GM12878 (cell line): Measurements from ENCODE around the gene GAS2L2. TPM values are rescaled to one million over a fixed set of nuclear protein-coding genes. Genes with fewer than 3 reads are reported as not detected.

Source experiments
- ATAC-seq: fragments of 200-7000 bp; cut with Tn5 transposase; 3 replicates; pipeline ENCODE4 v1.9.1; 2020; ENCODE audit warnings: mild to moderate bottlenecking, moderate library complexity
- BruUV-seq: library from RNA; stranded (reverse); fragments of 400-500 nt; replicated peaks from 2 replicates; lab custom pipeline; 2021; lab: Mats Ljungman, UMichigan
- CTCF ChIA-PET: fragments of 300-600 bp; sonication (Branson Sonifier 250); formaldehyde crosslinking; extraction: SDS; loops from one replicate; lab custom pipeline; 2021; ENCODE audit warnings: inconsistent platforms; lab: Yijun Ruan, JAX
- POLR2A ChIA-PET: fragments of 350-600 bp; formaldehyde crosslinking; extraction: SDS; loops from one replicate; lab custom pipeline; 2021; ENCODE audit warnings: inconsistent platforms; lab: Charles Lee
- RAD21 ChIA-PET: fragments of 300-600 bp; sonication (Branson Sonifier 250); formaldehyde crosslinking; loops from one replicate; lab custom pipeline; 2023; ENCODE audit warnings: antibody characterized with exemption; ENCODE audit not compliant: unreplicated experiment; lab: Charles Lee
- SMC1A ChIA-PET: fragments of 300-600 bp; sonication (Branson Sonifier 250); formaldehyde crosslinking; loops from one replicate; lab custom pipeline; 2023; ENCODE audit not compliant: unreplicated experiment, uncharacterized antibody; lab: Charles Lee
- DNase-seq: peaks from one replicate; pipeline ENCODE4 v3.0.0-alpha.2; 2011; ENCODE audit warnings: low read depth, low spot score
- FAIRE-seq: peaks from 3 replicates; lab custom pipeline; 2011; peaks lifted over from hg19 to GRCh38; lab: Jason Lieb, UNC
- H2AFZ ChIP-seq: 2 replicates; pipeline ENCODE4 v1.6.0; 2011; ENCODE audit warnings: low read depth, low read length, control low read depth; ENCODE audit not compliant: control insufficient read depth
- H3K27ac ChIP-seq: 2 replicates; pipeline ENCODE4 v1.5.1; 2011; ENCODE audit warnings: control low read depth; ENCODE audit not compliant: control insufficient read depth, insufficient read depth
- H3K27me3 ChIP-seq, 2 experiments: replicated peaks in 1 of 2; 2 replicates each; pipeline versions ENCODE4 v1.6.0 to v1.6.1; 2011; ENCODE audit warnings: low read length in 1 of 2; ENCODE audit not compliant: control insufficient read depth in 2 of 2, insufficient read depth in 2 of 2
- H3K36me3 ChIP-seq, 2 experiments: 2 replicates each; pipeline ENCODE4 v1.5.1; 2011; ENCODE audit warnings: low read length in 1 of 2; ENCODE audit not compliant: control insufficient read depth in 2 of 2, insufficient read depth in 2 of 2
- H3K4me1 ChIP-seq: 2 replicates; pipeline ENCODE4 v1.6.1; 2011; ENCODE audit warnings: mild to moderate bottlenecking, low read length, moderate library complexity, mixed read lengths; ENCODE audit not compliant: control insufficient read depth, insufficient read depth
- H3K4me2 ChIP-seq: 2 replicates; pipeline ENCODE4 v1.6.0; 2011; ENCODE audit warnings: control low read depth; ENCODE audit not compliant: control insufficient read depth, insufficient read depth
- H3K4me3 ChIP-seq: fragments of 200-600 bp; sonication (generic); 2 replicates; pipeline ENCODE4 v1.5.1; 2016
- H3K79me2 ChIP-seq: 2 replicates; pipeline ENCODE4 v1.6.0; 2011; ENCODE audit warnings: low read length; ENCODE audit not compliant: control insufficient read depth, insufficient read depth
- H3K9ac ChIP-seq: 2 replicates; pipeline ENCODE4 v1.8.0; 2011; ENCODE audit warnings: low read length, control low read depth, mixed read lengths; ENCODE audit not compliant: control insufficient read depth, insufficient read depth
- H3K9me3 ChIP-seq: replicated peaks from 3 replicates; pipeline ENCODE4 v1.5.1; 2011; ENCODE audit warnings: mild to moderate bottlenecking, low read length; ENCODE audit not compliant: control insufficient read depth, insufficient read depth
- H4K20me1 ChIP-seq: 2 replicates; pipeline ENCODE4 v1.6.0; 2011; ENCODE audit not compliant: control insufficient read depth, insufficient read depth
- BHLHE40 ChIP-seq, 2 experiments: fragments of 450-650 bp in 1 of 2; IDR thresholded peaks; 2 replicates each; pipeline ENCODE4 v1.6.1; 2011 to 2017; ENCODE audit warnings: low read depth in 2 of 2, borderline replicate concordance in 1 of 2, improper control_type of control experiment in 1 of 2, low read length in 1 of 2, mild to moderate bottlenecking in 1 of 2
- E2F4 ChIP-seq: IDR thresholded peaks from 2 replicates; pipeline ENCODE4 v1.6.1; 2012; ENCODE audit warnings: low read depth, low read length, improper control_type of control experiment
- FOXK2 ChIP-seq: fragments of 450-650 bp; IDR thresholded peaks from 2 replicates; pipeline ENCODE4 v1.6.1; 2017; ENCODE audit warnings: mild to moderate bottlenecking, moderate library complexity
- HSF1 ChIP-seq: fragments of 150-350 bp; IDR thresholded peaks from 2 replicates; pipeline ENCODE4 v1.6.1; 2014; ENCODE audit warnings: mild to moderate bottlenecking, low read depth, low read length
- KDM1A ChIP-seq: fragments of 200-600 bp; sonication (generic); IDR thresholded peaks from 2 replicates; pipeline ENCODE4 v1.6.1; 2016; ENCODE audit warnings: borderline replicate concordance
- MLLT1 ChIP-seq: fragments of 450-650 bp; IDR thresholded peaks from 2 replicates; pipeline ENCODE4 v1.6.1; 2016; ENCODE audit warnings: mild to moderate bottlenecking
- MTA2 ChIP-seq: fragments of 450-650 bp; IDR thresholded peaks from 2 replicates; pipeline ENCODE4 v1.6.1; 2016; ENCODE audit warnings: low read depth, mild to moderate bottlenecking, moderate library complexity
- NKRF ChIP-seq: fragments of 450-650 bp; conservative IDR thresholded peaks from 2 replicates; pipeline ENCODE4 v1.6.1; 2017; ENCODE audit warnings: mild to moderate bottlenecking, moderate library complexity
- NR2C1 ChIP-seq: fragments of 450-650 bp; IDR thresholded peaks from 2 replicates; pipeline ENCODE4 v1.6.1; 2017; ENCODE audit warnings: antibody characterized with exemption, mild to moderate bottlenecking, moderate library complexity
- POU2F2 ChIP-seq: IDR thresholded peaks from 3 replicates; pipeline ENCODE4 v1.6.1; 2011; ENCODE audit warnings: low read depth, mild to moderate bottlenecking, low read length, borderline replicate concordance
- ZNF384 ChIP-seq: IDR thresholded peaks from 2 replicates; pipeline ENCODE4 v1.6.1; 2012; ENCODE audit warnings: low read depth, mild to moderate bottlenecking, low read length, improper control_type of control experiment, borderline replicate concordance
- ZNF592 ChIP-seq: fragments of 450-650 bp; IDR thresholded peaks from 2 replicates; pipeline ENCODE4 v1.6.1; 2017; ENCODE audit warnings: mild to moderate bottlenecking, moderate library complexity
- ZNF622 ChIP-seq: fragments of 450-650 bp; IDR thresholded peaks from 2 replicates; pipeline ENCODE4 v1.6.1; 2017; ENCODE audit warnings: mild to moderate bottlenecking, inconsistent platforms
- ZZZ3 ChIP-seq: IDR thresholded peaks from 2 replicates; pipeline ENCODE4 v1.6.1; 2011; ENCODE audit warnings: low read depth; ENCODE audit not compliant: control insufficient read depth, insufficient read length
- WGBS: methylation state at CpG from one replicate; pipeline ENCODE4 v1.1.6; 2016; ENCODE audit warnings: low lambda C conversion rate; ENCODE audit not compliant: insufficient replicate concordance, insufficient coverage; ENCODE audit errors: missing lambda C conversion rate; 5-methylcytosine and 5-hydroxymethylcytosine counted together
- in situ Hi-C: fragments of 300-500 bp; cut with MboI; formaldehyde crosslinking; loops from 9 replicates; pipeline ENCODE4 v1.14.3; 2018; ENCODE audit warnings: mixed read lengths
- intact Hi-C: fragments of 100-400 bp; cut with micrococcal nuclease; formaldehyde crosslinking; loops from one replicate; pipeline ENCODE4 v1.14.2; 2022; ENCODE audit not compliant: unreplicated experiment
- polyA plus RNA-seq, 11 experiments: library from polyadenylated mRNA; depleted of rRNA in 4 of 11; unstranded in 6 of 11; stranded (reverse) in 5 of 11; fragments of >200 nt; fragmentation: Nextera tagmentation in 4 of 11; fragmentation: Illumina TruSeq in 1 of 11; extraction: Ambion mirVana in 4 of 11; extraction: Trizol in 1 of 11; gene quantifications; 1 replicate in 1 of 11; 2 replicates in 10 of 11; pipeline versions ENCODE4 v1.2.1 to v1.2.3, GENCODE V29; 2011 to 2016; ENCODE audit warnings: inconsistent platforms in 2 of 11, missing spikeins in 2 of 11, low read depth in 1 of 11
- total RNA-seq, 4 experiments: library from RNA; depleted of rRNA in 3 of 4; stranded (reverse); fragments of >200 nt in 3 of 4; fragmentation: Illumina TruSeq in 1 of 4; extraction: Trizol in 1 of 4; gene quantifications; 2 replicates each; pipeline versions ENCODE4 v1.2.1 to v1.2.3, GENCODE V29; 2013 to 2021

The GAS2L2 gene
- total and polyA plus RNA-seq, 10 of the 15 experiments (the other 5 are each of a cell fraction or from before 2014, with no cell fraction given): 0.01 TPM; not detected in 9

GRCh38 chr17:35723735-35724134 is 29.3 kb downstream of the GAS2L2 start:
- ChIA-PET CTCF (no interaction called here), RAD21 (no interaction called here), SMC1A (no interaction called here), POLR2A (no interaction called here)
- H4K20me1 ChIP-seq: no peaks in the 10 kb centered on the region
- intact Hi-C loops: no loop called here
- no peaks in the 10 kb centered on the region for H3K9me3 ChIP-seq
- H2AFZ ChIP-seq: no peak overlapping the region
- H3K36me3 ChIP-seq: peaks cover 3 to 13% of the 10 kb centered on the region in 2 experiments; a peak in 3 of 4 replicates
- no peak for TF ChIP-seq HSF1
- TF ChIP-seq FOXK2: no peak
- no peak for TF ChIP-seq ZZZ3
- TF ChIP-seq MLLT1: no peak
- TF ChIP-seq NR2C1: no peak
- TF ChIP-seq ZNF622: no peak
- no peak for TF ChIP-seq E2F4
- no peak for TF ChIP-seq ZNF592
- no peak for TF ChIP-seq BHLHE40 (IDR thresholded peaks at IDR 0.05; ENCODE audit: borderline replicate concordance in 1 of 2, low read depth in 2 of 2, low read length in 1 of 2)
- no peak for TF ChIP-seq ZNF384
- no peak for TF ChIP-seq KDM1A
- TF ChIP-seq NKRF: no peak
- no peak for TF ChIP-seq MTA2
- TF ChIP-seq POU2F2: no peak
- ATAC-seq (no peak), FAIRE-seq (no peak), DNase-seq (no peak)
- in situ Hi-C loops: no loop called here
- no peak overlapping the region for H3K27ac ChIP-seq
- H3K79me2 ChIP-seq: no peaks in the 10 kb centered on the region
- 67% methylated on average over 2 of the region's 2 CpGs for WGBS
- H3K4me2 ChIP-seq: no peak overlapping the region
- H3K4me1 ChIP-seq: no peaks in the 10 kb centered on the region
- H3K4me3 ChIP-seq: no peak overlapping the region
- BruUV-seq: no TSS peak
- no peak overlapping the region for H3K9ac ChIP-seq
- no peaks in the 10 kb centered on the region for H3K27me3 ChIP-seq
